GM13977 (cell line): ENCODE data around the gene AKT3.
"Not testable (repeated sequence)": the region's sequence is repeated elsewhere in the genome, so short reads cannot be mapped to it uniquely, and the experiment has no call there.

Source experiments
- DNase-seq: peaks from one replicate; pipeline ENCODE4 v3.0.0; 2012; ENCODE audit warnings: low spot score
- in situ Hi-C: fragments of 300-500 bp; cut with MboI; formaldehyde crosslinking; loops from one replicate; pipeline ENCODE4 v1.12.0; 2022; ENCODE audit warnings: low sequenced_read_pairs, low pct_unique_long_range_greater_than_20kb, mixed read lengths, inconsistent platforms; ENCODE audit not compliant: unreplicated experiment
- TF ChIP-seq, protein P1 (sequence below): IDR thresholded peaks from 2 replicates; pipeline ENCODE4 v1.5.1; 2012; ENCODE audit warnings: mild to moderate bottlenecking, control low read depth; ENCODE audit not compliant: insufficient read depth; ENCODE audit errors: extremely low read depth, missing control alignments

AKT3 gene

DNA sequence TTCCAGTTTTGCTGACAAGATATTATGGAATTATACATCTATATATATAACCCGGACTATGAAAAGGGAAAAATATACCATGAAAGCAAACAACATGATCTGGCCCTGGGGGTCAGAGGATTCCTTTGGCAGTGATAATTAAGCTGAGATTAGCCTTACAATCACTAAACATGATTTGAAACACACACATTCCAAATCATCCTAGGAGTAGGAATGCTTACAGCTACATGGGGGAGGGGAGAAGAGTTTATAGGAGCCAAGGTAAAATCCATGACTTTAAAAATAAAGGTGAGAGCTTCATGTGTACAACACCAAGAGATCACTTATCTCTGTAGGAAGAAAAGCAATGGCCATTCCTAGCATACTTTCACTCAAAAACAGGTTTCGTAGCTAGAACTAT, 57.6 kb downstream of the AKT3 start:
- in situ Hi-C loops = no loop called here
- no peak for DNase-seq
- TF ChIP-seq, protein P1, sequence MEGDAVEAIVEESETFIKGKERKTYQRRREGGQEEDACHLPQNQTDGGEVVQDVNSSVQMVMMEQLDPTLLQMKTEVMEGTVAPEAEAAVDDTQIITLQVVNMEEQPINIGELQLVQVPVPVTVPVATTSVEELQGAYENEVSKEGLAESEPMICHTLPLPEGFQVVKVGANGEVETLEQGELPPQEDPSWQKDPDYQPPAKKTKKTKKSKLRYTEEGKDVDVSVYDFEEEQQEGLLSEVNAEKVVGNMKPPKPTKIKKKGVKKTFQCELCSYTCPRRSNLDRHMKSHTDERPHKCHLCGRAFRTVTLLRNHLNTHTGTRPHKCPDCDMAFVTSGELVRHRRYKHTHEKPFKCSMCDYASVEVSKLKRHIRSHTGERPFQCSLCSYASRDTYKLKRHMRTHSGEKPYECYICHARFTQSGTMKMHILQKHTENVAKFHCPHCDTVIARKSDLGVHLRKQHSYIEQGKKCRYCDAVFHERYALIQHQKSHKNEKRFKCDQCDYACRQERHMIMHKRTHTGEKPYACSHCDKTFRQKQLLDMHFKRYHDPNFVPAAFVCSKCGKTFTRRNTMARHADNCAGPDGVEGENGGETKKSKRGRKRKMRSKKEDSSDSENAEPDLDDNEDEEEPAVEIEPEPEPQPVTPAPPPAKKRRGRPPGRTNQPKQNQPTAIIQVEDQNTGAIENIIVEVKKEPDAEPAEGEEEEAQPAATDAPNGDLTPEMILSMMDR = no peak

DNA sequence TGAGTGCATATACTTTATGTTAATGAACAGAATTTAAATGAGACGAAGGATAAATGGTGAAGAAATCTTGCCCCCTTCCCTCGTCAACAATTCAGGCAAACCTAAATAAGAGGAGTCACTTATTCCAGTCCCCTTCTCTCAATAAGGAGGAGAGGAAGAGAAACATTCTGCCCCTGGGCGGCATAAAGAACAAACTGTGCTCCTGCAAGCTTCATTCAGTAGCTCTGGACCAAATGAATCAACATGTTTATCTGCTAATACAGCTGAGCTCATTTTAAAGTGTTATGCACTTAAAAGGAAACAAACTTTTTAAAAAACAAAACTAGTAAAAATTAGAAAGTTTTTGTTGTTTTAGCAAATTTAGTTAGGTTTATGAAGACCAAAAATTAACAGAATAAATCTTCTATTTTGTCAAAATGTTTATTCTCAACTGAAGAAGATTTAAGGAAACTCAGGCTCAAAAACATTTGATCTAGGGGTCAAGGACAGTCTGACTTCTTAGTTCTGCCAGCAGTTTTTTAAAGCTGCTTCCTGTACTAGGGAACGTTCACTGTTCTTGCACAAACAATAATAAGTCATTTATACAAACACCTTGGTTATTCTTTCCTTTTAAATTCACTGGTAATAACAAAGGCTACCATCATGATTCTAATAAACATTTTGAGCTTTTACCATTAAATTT, 58.3 kb downstream of the AKT3 start:
- TF ChIP-seq, protein P1 = no peak
- in situ Hi-C loops = no loop called here
- DNase-seq = no peak

DNA sequence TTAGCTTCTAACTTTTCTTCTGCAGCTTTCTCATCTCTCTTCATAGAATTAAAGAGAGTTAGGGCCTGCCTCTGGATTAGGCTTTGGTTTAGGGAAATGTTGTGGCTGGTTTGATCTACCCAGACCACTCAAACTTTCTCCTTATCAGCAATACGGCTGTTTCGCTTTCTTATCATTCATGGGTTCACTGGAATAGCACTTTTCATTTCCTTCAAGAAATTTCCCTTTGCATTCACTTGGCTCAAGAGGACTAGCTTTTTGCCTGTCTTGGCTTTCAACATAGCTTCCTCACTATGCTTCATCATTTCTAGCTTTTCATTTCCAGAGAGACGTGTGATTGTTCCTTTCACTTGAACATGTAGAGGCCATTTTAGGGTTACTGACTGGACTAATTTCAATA, 59.6 kb downstream of the AKT3 start:
- in situ Hi-C loops = no loop called here
- TF ChIP-seq, protein P1 = no peak
- no peak for DNase-seq

DNA sequence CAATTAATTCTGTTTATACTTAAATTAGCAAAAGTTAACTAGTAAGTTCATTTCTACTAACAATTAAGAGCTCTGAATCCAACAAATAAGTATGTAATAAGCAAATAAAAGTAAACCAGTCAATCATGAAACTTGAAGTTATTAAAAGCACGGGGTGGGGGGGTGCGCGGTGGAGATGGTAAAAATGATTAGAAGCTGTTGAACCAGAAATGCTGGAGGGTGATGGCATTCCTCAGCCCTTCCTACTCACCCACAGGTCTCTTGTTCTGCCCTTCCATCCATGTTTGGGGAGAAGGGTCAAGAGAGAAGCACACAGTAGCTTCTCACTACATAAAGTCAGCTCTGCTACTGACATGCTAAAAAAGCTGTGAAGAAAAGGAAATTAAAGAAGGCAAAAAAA, 63.5 kb downstream of the AKT3 start:
- in situ Hi-C loops = no loop called here
- TF ChIP-seq, protein P1 = no peak
- no peak for DNase-seq

DNA sequence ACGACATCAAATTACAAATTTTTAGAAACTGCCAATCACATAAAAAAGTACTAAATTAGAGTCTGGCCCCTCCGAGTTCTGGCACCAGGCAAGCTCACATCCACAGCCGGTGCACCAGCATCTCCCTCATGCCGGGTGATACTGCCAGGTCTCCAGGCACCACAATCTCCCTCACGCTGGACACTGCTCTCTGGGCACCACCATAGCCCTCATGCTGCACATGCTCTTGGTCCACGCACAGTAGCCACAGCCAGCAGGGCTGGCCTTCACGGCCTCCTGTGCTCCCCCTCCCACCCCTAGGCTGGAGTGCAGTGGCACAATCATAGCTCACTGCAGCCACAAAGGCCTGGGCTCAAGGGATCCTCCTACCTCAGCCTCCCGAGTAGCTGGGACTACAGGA, 65.5 kb downstream of the AKT3 start:
- TF ChIP-seq, protein P1 = no peak
- in situ Hi-C loops = no loop called here
- DNase-seq = no peak

DNA sequence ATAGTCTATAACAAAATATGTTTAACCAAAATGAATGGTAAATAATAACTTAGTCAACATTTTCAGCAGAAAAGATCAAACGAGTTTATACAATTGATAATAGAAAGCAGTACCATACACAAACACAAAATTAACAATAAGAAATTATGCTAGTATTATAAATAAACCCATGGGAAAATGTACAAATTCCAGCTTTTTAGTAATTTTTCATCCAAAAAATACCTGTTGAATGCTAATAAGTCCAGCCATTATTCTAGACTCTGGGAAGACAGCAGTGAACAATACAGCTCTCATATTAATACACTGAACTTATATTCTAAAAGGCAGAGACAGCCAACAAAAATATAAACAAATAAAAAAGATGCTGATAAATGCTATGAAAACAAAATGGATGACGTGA, 66.3 kb downstream of the AKT3 start:
- TF ChIP-seq, protein P1 = no peak
- in situ Hi-C loops = no loop called here
- DNase-seq = no peak

DNA sequence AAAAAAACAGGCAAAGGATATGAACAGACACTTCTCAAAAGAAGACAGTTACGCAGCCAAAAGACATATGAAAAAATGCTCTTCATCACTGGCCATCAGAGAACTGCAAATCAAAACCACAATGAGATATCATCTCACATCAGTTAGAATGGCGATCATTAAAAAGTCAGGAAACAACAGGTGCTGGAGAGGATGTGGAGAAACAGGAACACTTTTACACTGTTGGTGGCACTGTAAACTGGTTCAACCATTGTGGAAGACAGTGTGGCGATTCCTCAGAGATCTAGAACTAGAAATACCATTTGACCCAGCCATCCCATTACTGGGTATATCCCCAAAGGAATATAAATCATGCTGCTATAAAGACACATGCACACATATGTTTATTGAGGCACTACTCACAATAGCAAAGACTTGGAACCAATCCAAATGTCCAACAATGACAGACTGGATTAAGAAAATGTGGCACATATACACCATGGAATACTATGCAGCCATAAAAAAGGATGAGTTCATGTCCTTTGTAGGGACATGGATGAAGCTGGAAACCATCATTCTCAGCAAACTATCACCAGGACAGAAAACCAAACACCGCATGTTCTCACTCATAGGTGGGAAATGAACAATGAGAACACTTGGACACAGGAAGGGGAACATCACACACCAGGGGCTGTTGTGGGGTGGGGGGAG, 77.5 kb downstream of the AKT3 start:
- DNase-seq, in situ Hi-C loops: not testable (repeated sequence)
